SU-DHL-6 (cell line): ENCODE data around the gene SMIM1.
"Not testable (repeated sequence)": the region's sequence is repeated elsewhere in the genome, so short reads cannot be mapped to it uniquely, and the experiment has no call there.

Source experiments
- EZH2phosphoT487 ChIP-seq: fragments of 200-600 bp; sonication (generic), shearing (Covaris generic); conservative IDR thresholded peaks from 2 replicates; pipeline ENCODE4 v1.6.1; 2018; ENCODE audit warnings: mild to moderate bottlenecking, antibody characterized with exemption, low read length, moderate library complexity, mixed read lengths
- TF ChIP-seq, protein P1 (sequence below): fragments of 200-600 bp; sonication (generic); IDR thresholded peaks from one replicate; pipeline ENCODE4 v1.5.1; 2017; ENCODE audit warnings: antibody characterized with exemption, mild to moderate bottlenecking, low read length, moderate library complexity; ENCODE audit not compliant: insufficient read depth, poor library complexity, severe bottlenecking

DNA sequence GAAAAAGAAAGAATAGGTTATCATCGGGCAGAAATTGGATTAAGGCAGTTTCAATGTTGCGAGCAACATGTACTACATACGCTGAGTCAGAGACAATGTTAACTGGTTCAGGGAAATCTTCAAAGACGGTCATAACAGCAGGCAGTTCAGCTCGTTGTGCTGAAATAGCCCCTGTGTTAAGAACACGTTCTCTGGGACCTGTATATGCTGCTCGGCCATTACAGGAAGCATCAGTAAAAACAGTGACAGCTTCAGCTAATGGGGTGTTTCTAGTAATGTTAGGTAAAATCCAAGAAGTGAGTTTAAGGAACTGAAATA, 32.0 kb downstream of the SMIM1 start:
- TF ChIP-seq, protein P1, sequence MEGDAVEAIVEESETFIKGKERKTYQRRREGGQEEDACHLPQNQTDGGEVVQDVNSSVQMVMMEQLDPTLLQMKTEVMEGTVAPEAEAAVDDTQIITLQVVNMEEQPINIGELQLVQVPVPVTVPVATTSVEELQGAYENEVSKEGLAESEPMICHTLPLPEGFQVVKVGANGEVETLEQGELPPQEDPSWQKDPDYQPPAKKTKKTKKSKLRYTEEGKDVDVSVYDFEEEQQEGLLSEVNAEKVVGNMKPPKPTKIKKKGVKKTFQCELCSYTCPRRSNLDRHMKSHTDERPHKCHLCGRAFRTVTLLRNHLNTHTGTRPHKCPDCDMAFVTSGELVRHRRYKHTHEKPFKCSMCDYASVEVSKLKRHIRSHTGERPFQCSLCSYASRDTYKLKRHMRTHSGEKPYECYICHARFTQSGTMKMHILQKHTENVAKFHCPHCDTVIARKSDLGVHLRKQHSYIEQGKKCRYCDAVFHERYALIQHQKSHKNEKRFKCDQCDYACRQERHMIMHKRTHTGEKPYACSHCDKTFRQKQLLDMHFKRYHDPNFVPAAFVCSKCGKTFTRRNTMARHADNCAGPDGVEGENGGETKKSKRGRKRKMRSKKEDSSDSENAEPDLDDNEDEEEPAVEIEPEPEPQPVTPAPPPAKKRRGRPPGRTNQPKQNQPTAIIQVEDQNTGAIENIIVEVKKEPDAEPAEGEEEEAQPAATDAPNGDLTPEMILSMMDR = not testable (repeated sequence)
- TF ChIP-seq EZH2phosphoT487 = not testable (repeated sequence)
